ENCODE measurements around the gene DPM2.

Gene DPM2

GRCh38 chr9:127916720-127917581, 20.7 kb downstream of the DPM2 start, which contains the start of gene ST6GALNAC4:
Gene ST6GALNAC4, minus strand, starts transcription at chr9:127917041. Its CDS starts 622 bp downstream, at chr9:127916419.
- DNase-seq, result peak; percentile 90

- DNase-seq, result no peak
Observed at GRCh38 chr9:127915801-127916719, 21.6 kb downstream of the DPM2 start.

- DNase-seq, result no peak
Observed at GRCh38 chr9:127915325-127915752, 22.3 kb downstream of the DPM2 start.

- no peak for DNase-seq
Observed at GRCh38 chr9:127913682-127914081, 24.0 kb downstream of the DPM2 start.

- no peak for DNase-seq
Observed at GRCh38 chr9:127912882-127913281, 24.8 kb downstream of the DPM2 start.

- no peak for DNase-seq
Observed at GRCh38 chr9:127912296-127912695, 25.4 kb downstream of the DPM2 start.

GRCh38 chr9:127910613-127911205, 26.9 kb downstream of the DPM2 start:
- DNase-seq, result no peak

GRCh38 chr9:127909839-127910273, 27.8 kb downstream of the DPM2 start:
- DNase-seq, result no peak

GRCh38 chr9:127908660-127908926, 29.1 kb downstream of the DPM2 start:
- DNase-seq, result no peak

GRCh38 chr9:127907867-127908659, 29.6 kb downstream of the DPM2 start:
- no peak for DNase-seq

- no peak for DNase-seq
Observed at GRCh38 chr9:127905788-127906191, 31.9 kb downstream of the DPM2 start.

- DNase-seq, result no peak
Observed at GRCh38 chr9:127905004-127905728, 32.5 kb downstream of the DPM2 start.

GRCh38 chr9:127904561-127905003, 33.1 kb downstream of the DPM2 start:
- DNase-seq, result no peak

- DNase-seq, result no peak
Observed at GRCh38 chr9:127903557-127904475, 33.8 kb downstream of the DPM2 start.

- peak; percentile 74 for DNase-seq
Observed at GRCh38 chr9:127899128-127899943, 38.3 kb downstream of the DPM2 start, which contains the start of gene ST6GALNAC6. Gene ST6GALNAC6, minus strand, starts transcription at chr9:127899603. Its CDS starts 1,622 bp downstream, at chr9:127897981.

GRCh38 chr9:127898433-127899127, 39.1 kb downstream of the DPM2 start:
- DNase-seq, result peak; percentile 90

- peak; percentile 81 for DNase-seq
Observed at GRCh38 chr9:127897193-127897692, 40.4 kb downstream of the DPM2 start.

GRCh38 chr9:127896395-127897192, 41.1 kb downstream of the DPM2 start:
- no peak for DNase-seq

Measured in fibroblast of skin of right quadriceps (primary cell).